Activated T-cell treated with anti-CD3 and anti-CD28 coated beads for 1 hour (primary cell): ENCODE data around the gene RBPJL.

Experiments
- DNase-seq: peaks from one replicate; pipeline ENCODE4 v3.0.0-alpha.2; 2020; ENCODE audit warnings: low read depth

RBPJL gene, protein sequence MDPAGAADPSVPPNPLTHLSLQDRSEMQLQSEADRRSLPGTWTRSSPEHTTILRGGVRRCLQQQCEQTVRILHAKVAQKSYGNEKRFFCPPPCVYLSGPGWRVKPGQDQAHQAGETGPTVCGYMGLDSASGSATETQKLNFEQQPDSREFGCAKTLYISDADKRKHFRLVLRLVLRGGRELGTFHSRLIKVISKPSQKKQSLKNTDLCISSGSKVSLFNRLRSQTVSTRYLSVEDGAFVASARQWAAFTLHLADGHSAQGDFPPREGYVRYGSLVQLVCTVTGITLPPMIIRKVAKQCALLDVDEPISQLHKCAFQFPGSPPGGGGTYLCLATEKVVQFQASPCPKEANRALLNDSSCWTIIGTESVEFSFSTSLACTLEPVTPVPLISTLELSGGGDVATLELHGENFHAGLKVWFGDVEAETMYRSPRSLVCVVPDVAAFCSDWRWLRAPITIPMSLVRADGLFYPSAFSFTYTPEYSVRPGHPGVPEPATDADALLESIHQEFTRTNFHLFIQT

GRCh38 chr20:45306431-45306982, at the start of gene RBPJL:
RBPJL (plus strand) TSS chr20:45306840; CDS start chr20:45306923, 83 bp downstream.
- DNase-seq: peak; percentile 40

DNA sequence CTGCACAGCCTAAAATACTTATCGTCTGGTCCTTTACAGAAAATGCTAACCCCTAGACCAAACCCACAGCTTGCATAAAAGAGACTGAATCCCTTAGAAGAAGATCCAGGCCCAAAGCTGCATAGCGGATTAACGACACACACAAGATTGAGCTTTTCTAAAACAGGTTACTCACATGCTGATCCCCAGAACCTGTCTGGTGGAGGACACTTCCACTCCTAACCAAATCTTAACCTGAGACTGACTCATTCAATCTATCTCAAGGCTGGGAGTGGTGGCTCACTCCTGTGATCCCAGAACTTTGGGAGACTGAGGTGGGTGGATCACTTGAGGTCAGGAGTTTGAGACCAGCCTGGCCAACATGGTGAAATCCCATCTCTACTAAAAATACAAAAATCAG, 49.5 kb upstream of the RBPJL start:
- DNase-seq: no peak

- DNase-seq: no peak
Measured at GRCh38 chr20:45257711-45258110, 48.9 kb upstream of the RBPJL start.

DNA sequence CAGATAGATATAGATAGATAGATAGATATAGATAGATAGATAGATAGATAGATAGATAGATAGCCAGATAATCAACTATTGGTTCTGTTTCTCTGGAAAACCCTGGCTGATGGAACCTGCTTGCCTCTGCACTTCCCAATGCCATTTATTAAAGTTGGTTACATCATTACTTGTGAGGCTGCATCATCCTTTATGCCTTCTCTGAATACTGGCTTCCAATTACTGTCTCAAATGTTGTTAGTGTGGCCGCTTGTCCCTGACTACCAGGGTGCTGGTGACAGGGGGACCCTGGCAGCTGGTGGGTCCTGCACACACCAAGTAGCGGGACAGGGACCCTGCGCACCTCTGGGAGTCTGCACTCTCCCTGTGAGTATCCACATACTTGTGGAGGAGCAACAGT, 48.4 kb upstream of the RBPJL start:
- DNase-seq: no peak

DNA sequence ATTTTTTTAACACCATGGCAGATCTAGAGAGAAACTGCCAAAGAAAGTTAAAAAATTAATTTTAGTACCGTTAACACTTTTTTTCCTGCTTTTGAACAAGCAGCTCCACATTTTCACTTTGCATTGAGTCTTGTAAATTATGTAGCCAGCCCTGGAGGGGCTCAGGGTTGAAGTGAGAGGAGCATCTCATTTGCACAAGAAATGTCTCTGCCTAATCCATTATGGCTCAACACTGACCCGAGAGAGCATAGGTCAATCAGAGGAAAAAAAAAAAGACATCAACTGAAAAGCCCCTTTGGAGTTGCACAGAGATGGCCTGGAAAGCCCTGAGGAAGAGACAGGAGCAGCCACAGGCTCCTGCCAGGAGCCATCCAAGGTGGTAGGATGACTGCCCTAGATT, 48.0 kb upstream of the RBPJL start:
- DNase-seq: no peak

GRCh38 chr20:45263556-45264266, 42.9 kb upstream of the RBPJL start:
- no peak for DNase-seq

DNA sequence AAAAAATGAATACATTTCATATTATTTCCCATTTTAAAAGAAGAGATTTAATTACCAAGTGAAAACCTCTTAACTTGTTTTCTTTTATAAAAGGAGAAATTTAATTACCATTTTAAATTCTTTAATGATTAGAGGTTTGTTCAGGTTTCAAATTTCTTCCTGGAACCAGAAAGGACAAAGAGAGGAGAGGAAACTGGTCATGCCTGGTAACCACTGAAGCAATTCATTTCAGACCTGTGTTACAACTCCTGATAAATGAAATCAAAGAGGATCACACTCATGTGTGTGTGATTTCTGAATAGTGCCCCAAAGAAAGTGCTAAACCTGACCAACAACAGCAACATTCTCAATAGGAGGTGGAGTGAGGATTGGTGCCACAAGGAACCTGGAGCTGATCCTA, 39.7 kb upstream of the RBPJL start:
- no peak for DNase-seq

DNA sequence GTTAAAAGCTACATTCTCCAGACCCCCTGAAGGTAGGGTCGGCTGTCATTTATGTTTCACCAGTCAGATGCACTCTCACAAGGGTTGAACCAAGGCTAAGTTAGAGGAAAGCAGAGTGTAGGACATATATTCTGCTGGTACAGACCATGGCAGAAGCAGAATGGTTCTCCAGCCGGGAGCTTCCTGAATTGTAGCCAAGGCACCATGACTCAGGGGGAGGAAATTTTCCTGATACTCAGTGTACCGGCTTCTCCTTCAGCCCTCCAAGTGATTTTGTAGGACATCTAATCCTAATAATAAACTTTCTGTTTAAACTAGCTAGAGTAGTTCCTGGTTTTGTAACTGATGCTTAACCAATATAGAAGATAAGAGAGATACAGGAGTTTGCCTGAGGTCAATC, 38.1 kb upstream of the RBPJL start:
- DNase-seq: no peak

GRCh38 chr20:45269056-45269455, 37.6 kb upstream of the RBPJL start:
- DNase-seq: no peak

GRCh38 chr20:45269754-45270270, 36.8 kb upstream of the RBPJL start:
- no peak for DNase-seq

DNA sequence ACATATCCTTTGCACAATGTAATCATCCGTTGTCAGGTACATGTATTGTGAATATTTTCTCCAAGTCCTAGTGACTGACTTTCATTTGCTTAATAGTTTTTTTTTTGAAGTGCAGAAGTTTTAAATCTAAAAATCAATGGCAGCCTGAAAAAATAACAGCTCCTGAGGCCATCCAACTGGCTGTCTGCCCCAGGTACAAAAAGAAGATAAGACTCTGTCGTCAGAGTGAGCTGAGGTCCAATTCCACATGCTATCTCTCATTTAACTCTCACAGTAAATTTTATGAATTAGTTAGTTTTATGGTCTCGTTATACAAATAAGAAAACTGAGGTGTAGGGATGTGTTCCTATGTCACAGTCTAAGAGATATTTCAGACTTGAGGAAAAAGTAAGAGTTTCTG, 31.3 kb upstream of the RBPJL start:
- DNase-seq: no peak

GRCh38 chr20:45279992-45280391, 26.6 kb upstream of the RBPJL start:
- no peak for DNase-seq

GRCh38 chr20:45282700-45283550, 23.7 kb upstream of the RBPJL start:
- DNase-seq: no peak

GRCh38 chr20:45283551-45284057, 23.0 kb upstream of the RBPJL start:
- no peak for DNase-seq

DNA sequence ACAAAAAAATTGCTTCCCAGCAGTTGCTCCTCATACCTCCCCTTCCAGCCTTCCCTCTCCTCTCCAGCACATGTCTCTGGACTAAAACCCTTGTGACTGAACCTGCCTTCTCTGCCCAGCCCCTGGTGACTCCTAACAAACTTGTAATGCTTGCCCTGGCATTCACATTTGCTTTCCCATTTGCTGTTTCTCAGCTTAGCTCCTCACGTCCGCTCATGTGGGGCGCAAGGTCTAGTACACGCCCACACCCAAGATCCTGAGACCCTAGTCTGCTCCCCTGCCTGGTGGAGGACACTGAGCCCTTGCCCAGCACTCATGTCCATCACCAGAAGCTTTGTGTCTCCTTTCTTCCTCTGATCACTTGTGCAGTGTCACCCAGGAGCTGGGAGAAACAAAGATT, 18.3 kb upstream of the RBPJL start:
- DNase-seq: no peak

GRCh38 chr20:45288860-45289259, 17.8 kb upstream of the RBPJL start:
- DNase-seq: no peak

DNA sequence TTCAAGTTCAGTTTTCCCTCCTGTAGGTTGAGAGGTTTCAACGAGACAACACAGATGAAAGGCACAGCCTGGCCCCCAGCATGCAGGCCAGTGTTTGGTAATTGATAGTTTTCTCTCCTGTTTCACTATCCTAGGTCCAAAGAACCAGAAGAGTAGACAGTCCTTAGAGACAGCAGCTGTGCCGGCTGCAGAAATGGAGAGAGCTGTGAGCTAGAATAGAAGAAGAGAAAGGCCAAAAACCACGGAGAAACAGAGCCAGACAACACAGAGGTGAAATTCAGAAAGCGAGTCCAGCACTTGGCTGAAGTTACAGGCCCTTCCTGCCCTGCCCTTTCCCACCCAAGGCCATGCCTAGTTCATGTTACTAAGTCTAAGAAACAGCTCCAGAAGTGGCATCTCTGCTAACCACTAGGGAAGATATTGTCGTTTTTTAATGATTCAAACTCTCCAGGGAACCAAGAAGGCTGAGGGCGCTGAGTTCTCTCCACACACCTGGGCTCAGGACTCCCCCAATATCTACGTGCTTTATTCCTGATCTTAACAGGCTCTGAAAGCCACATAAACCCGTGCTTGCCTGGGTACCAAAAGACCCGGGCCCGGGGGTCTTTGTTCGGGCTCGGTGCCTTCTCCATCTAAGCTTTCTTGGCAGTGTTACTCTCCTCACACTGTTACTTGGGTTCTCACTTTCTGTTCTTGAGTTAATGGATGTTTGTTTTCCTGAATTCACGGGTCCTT, 16.5 kb upstream of the RBPJL start:
- no peak for DNase-seq

DNA sequence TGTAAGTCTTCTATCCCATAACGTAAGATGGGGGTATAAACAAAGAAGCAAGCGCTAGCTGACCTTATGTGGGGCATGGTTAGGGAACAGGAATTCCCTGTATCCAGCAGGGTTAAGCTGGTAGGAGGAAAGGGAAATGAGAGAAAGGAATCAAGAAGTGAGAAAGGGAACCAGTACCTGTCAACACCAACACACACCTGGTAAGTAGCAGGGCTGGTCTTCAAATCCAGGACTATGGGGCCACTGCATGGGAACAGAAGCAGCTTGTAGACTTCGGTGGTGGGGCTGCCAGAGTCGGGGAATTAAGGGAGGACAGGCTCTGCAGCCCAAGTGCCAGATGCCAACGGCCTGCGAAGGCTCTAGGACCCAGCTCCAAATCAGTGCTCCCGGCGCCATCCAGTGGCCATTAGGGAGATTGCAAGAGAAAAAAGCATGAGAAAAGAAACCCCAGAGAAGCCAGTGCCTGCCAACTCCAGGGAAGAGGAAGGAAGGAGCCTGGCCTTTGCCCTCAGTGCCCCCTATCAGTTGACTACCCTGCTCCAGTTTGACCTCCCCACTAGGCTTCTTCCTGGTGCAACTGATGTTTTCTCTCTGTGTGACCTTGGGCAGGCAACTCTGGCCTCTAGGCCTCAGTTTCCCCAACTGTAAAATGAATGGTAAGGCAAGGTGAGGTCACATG, 15.8 kb upstream of the RBPJL start:
- peak; percentile 56 for DNase-seq

DNA sequence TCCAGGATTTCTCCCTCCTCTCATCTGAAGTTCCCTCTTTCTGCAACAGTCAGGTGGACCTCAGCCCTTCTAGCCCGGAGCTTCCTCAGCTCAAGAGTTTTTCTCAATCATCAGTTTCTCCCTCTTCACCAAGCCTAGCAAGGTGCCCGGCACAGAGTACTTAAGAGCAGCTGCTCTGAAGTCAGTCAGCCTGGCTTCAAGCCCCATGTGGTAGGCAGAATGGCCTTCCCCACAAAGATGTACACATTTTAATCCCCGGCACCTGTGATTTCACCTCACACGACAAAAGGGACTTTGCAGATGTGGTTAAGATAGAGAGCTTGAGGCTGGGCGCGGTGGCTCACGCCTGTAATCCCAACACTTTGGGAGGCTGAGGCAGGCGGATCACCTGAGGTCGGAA, 15.1 kb upstream of the RBPJL start:
- DNase-seq: no peak

DNA sequence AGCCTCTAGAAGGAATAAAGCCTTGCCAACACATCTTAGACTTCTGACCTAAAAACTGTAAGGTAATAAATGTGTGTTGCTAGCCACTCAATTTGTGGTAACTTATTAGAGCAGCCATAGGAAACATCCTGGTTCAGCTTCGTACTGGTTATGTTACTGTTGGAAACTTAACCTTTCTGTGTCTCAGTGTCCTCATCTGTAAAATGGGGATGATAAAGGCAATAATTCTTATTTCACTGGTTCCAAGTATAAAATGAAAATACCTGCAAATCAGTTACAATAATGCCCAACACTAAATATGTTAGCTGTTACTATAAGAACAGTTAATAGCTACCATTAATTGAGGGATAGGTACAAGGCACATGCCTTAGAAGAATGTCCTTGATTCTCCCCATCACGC, 14.3 kb upstream of the RBPJL start:
- no peak for DNase-seq
